Measurements from ENCODE around the gene OR5K2. TPM values are rescaled to one million over a fixed set of nuclear protein-coding genes. Genes with fewer than 3 reads are reported as not detected.

OR5K2 gene
- not detected for total RNA-seq

- peaks cover 10% of the 10 kb centered on the region for H3K36me3 Mint-ChIP-seq
- no peak within 1 kb of the TSS for H3K4me3 Mint-ChIP-seq
- peaks cover 2% of the 10 kb centered on the region for H3K9me3 Mint-ChIP-seq (ENCODE audit: low read depth)
- peaks cover 2% of the 10 kb centered on the region for H3K4me1 Mint-ChIP-seq
- CTCF ChIA-PET = no interaction called here
- no peak within 1 kb of the TSS for H3K27ac Mint-ChIP-seq
- DNase-seq = no peak
- H3K27me3 Mint-ChIP-seq = no peaks in the 10 kb centered on the region
- no peak for ATAC-seq
Observed at GRCh38 chr3:98497381-98497780, at the start of gene OR5K2. Gene OR5K2, plus strand, starts transcription at chr3:98497681. Its CDS starts 0 bp downstream, at chr3:98497681.

GRCh38 chr3:98449606-98450193 lies 47.8 kb upstream of the OR5K2 start:
- no peak for DNase-seq
- Mint-ChIP-seq H3K36me3 (peaks cover 7% of the 10 kb centered on the region), H3K4me1 (peaks cover 15% of the 10 kb centered on the region), H3K9me3 (ENCODE audit: low read depth) (no peaks in the 10 kb centered on the region), H3K27ac (no peak overlapping the region), H3K27me3 (no peaks in the 10 kb centered on the region), H3K4me3 (no peak overlapping the region)
- CTCF ChIA-PET = no interaction called here
- no peak for ATAC-seq

GRCh38 chr3:98450372-98450771 lies 47.1 kb upstream of the OR5K2 start:
- no peak for DNase-seq
- peaks cover 7% of the 10 kb centered on the region for H3K36me3 Mint-ChIP-seq
- no peak overlapping the region for H3K27ac Mint-ChIP-seq
- H3K4me1 Mint-ChIP-seq = peaks cover 15% of the 10 kb centered on the region
- CTCF ChIA-PET = no interaction called here
- no peaks in the 10 kb centered on the region for H3K9me3 Mint-ChIP-seq (ENCODE audit: low read depth)
- no peaks in the 10 kb centered on the region for H3K27me3 Mint-ChIP-seq
- ATAC-seq = no peak
- no peak overlapping the region for H3K4me3 Mint-ChIP-seq

- no peaks in the 10 kb centered on the region for H3K9me3 Mint-ChIP-seq (ENCODE audit: low read depth)
- DNase-seq (no peak), ATAC-seq (no peak)
- CTCF ChIA-PET = no interaction called here
- no peaks in the 10 kb centered on the region for H3K27me3 Mint-ChIP-seq
- H3K4me1 Mint-ChIP-seq = peaks cover 6% of the 10 kb centered on the region
- peaks cover 2% of the 10 kb centered on the region for H3K36me3 Mint-ChIP-seq
- H3K4me3 Mint-ChIP-seq = no peak overlapping the region
- H3K27ac Mint-ChIP-seq = no peak overlapping the region
Observed at GRCh38 chr3:98453827-98454226, 43.7 kb upstream of the OR5K2 start.

- no peaks in the 10 kb centered on the region for H3K36me3 Mint-ChIP-seq
- no peak for DNase-seq
- CTCF ChIA-PET = interaction anchor here (1.4 kb wide), 1 partner anchor 126 kb away, joined by 3 read pairs; no protein-coding TSS in a partner anchor
- peaks cover 2% of the 10 kb centered on the region for H3K9me3 Mint-ChIP-seq (ENCODE audit: low read depth)
- no peaks in the 10 kb centered on the region for H3K4me1 Mint-ChIP-seq
- H3K4me3 Mint-ChIP-seq = no peak overlapping the region
- H3K27me3 Mint-ChIP-seq = no peaks in the 10 kb centered on the region
- no peak for ATAC-seq
- H3K27ac Mint-ChIP-seq = no peak overlapping the region
Observed at GRCh38 chr3:98454929-98455328, 42.6 kb upstream of the OR5K2 start.

GRCh38 chr3:98457543-98457942 lies 39.9 kb upstream of the OR5K2 start:
- CTCF ChIA-PET = no interaction called here
- no peak overlapping the region for H3K27ac Mint-ChIP-seq
- H3K27me3 Mint-ChIP-seq = no peaks in the 10 kb centered on the region
- H3K4me3 Mint-ChIP-seq = no peak overlapping the region
- H3K36me3 Mint-ChIP-seq = peaks cover 8% of the 10 kb centered on the region
- peaks cover 7% of the 10 kb centered on the region for H3K4me1 Mint-ChIP-seq
- peaks cover 2% of the 10 kb centered on the region for H3K9me3 Mint-ChIP-seq (ENCODE audit: low read depth)
- DNase-seq (no peak), ATAC-seq (no peak)

- peaks cover 2% of the 10 kb centered on the region for H3K9me3 Mint-ChIP-seq (ENCODE audit: low read depth)
- CTCF ChIA-PET = no interaction called here
- no peak overlapping the region for H3K27ac Mint-ChIP-seq
- DNase-seq (no peak), ATAC-seq (peak; percentile 47)
- no peaks in the 10 kb centered on the region for H3K27me3 Mint-ChIP-seq
- peaks cover 8% of the 10 kb centered on the region for H3K36me3 Mint-ChIP-seq
- H3K4me3 Mint-ChIP-seq = no peak overlapping the region
- peaks cover 7% of the 10 kb centered on the region for H3K4me1 Mint-ChIP-seq
Observed at GRCh38 chr3:98460220-98460619, 37.3 kb upstream of the OR5K2 start.

GRCh38 chr3:98462901-98463300 lies 34.6 kb upstream of the OR5K2 start, which contains the start of gene OR5K1:
Gene OR5K1, plus strand, starts transcription at chr3:98463201. Its CDS starts 6,376 bp downstream, at chr3:98469577.
- no peaks in the 10 kb centered on the region for H3K27me3 Mint-ChIP-seq

GRCh38 chr3:98482717-98483482 lies 14.6 kb upstream of the OR5K2 start:
- no peaks in the 10 kb centered on the region for H3K4me1 Mint-ChIP-seq
- CTCF ChIA-PET = interaction anchor here (1.7 kb wide), 1 partner anchor 12 kb away, joined by 3 read pairs; no protein-coding TSS in a partner anchor
- ATAC-seq (no peak), DNase-seq (no peak)
- no peak overlapping the region for H3K27ac Mint-ChIP-seq
- H3K4me3 Mint-ChIP-seq = no peak overlapping the region
- H3K36me3 Mint-ChIP-seq = peaks cover 21% of the 10 kb centered on the region
- H3K9me3 Mint-ChIP-seq (ENCODE audit: low read depth) = peaks cover 16% of the 10 kb centered on the region
- H3K27me3 Mint-ChIP-seq = no peaks in the 10 kb centered on the region

More at GRCh38 chr3:98462901-98463300, 34.6 kb upstream of the OR5K2 start, which contains the start of gene OR5K1:
- ATAC-seq (no peak), DNase-seq (no peak)
- Mint-ChIP-seq H3K4me1 (peaks cover 7% of the 10 kb centered on the region), H3K4me3 (no peak within 1 kb of the TSS), H3K9me3 (ENCODE audit: low read depth) (peaks cover 2% of the 10 kb centered on the region), H3K27ac (no peak within 1 kb of the TSS), H3K36me3 (peaks cover 8% of the 10 kb centered on the region)
- CTCF ChIA-PET = interaction anchor here (1.0 kb wide), 1 partner anchor 133 kb away, joined by 3 read pairs; no protein-coding TSS in a partner anchor

GRCh38 chr3:98483626-98484025 lies 13.9 kb upstream of the OR5K2 start:
- Mint-ChIP-seq H3K27me3 (no peaks in the 10 kb centered on the region), H3K9me3 (ENCODE audit: low read depth) (peaks cover 19% of the 10 kb centered on the region), H3K4me3 (no peak overlapping the region), H3K36me3 (peaks cover 21% of the 10 kb centered on the region), H3K27ac (no peak overlapping the region), H3K4me1 (no peaks in the 10 kb centered on the region)
- ATAC-seq (no peak), DNase-seq (no peak)
- CTCF ChIA-PET = interaction anchor here (1.7 kb wide), 1 partner anchor 13 kb away, joined by 3 read pairs; no protein-coding TSS in a partner anchor

GRCh38 chr3:98500019-98500418 lies 2.5 kb downstream of the OR5K2 start:
- H3K9me3 Mint-ChIP-seq (ENCODE audit: low read depth) = peaks cover 3% of the 10 kb centered on the region
- peaks cover 18% of the 10 kb centered on the region for H3K36me3 Mint-ChIP-seq
- no peak for ATAC-seq
- H3K27me3 Mint-ChIP-seq = no peaks in the 10 kb centered on the region
- H3K4me3 Mint-ChIP-seq = no peak overlapping the region
- no peak for DNase-seq
- peaks cover 4% of the 10 kb centered on the region for H3K4me1 Mint-ChIP-seq
- no peak overlapping the region for H3K27ac Mint-ChIP-seq
- CTCF ChIA-PET = no interaction called here

- Mint-ChIP-seq H3K9me3 (ENCODE audit: low read depth) (peaks cover 6% of the 10 kb centered on the region), H3K27me3 (no peaks in the 10 kb centered on the region), H3K4me1 (peaks cover 4% of the 10 kb centered on the region), H3K27ac (no peak overlapping the region), H3K4me3 (no peak overlapping the region), H3K36me3 (peaks cover 22% of the 10 kb centered on the region)
- CTCF ChIA-PET = interaction anchor here (0.6 to 1.6 kb wide), 2 partner anchors 19 to 669 kb away, joined by 3 to 4 read pairs; no protein-coding TSS in a partner anchor
- DNase-seq (no peak), ATAC-seq (no peak)
Observed at GRCh38 chr3:98501270-98501669, 3.8 kb downstream of the OR5K2 start.

GRCh38 chr3:98501863-98502576 lies 4.5 kb downstream of the OR5K2 start:
- Mint-ChIP-seq H3K4me1 (peaks cover 4% of the 10 kb centered on the region), H3K4me3 (no peak overlapping the region), H3K9me3 (ENCODE audit: low read depth) (peaks cover 6% of the 10 kb centered on the region), H3K27ac (no peak overlapping the region), H3K27me3 (no peaks in the 10 kb centered on the region), H3K36me3 (peaks cover 29% of the 10 kb centered on the region)
- ATAC-seq (no peak), DNase-seq (no peak)
- CTCF ChIA-PET = interaction anchor here (1.6 kb wide), 1 partner anchor 19 kb away, joined by 4 read pairs; no protein-coding TSS in a partner anchor

All from activated CD8-positive, alpha-beta memory T cell treated with anti-CD3 and anti-CD28 coated beads, Interleukin-2, amount 10 ng/mL, durations not matched to agents 7 days and 5 days (primary cell).